Measurements from ENCODE around the gene AQP6.

- TF ChIP-seq, protein P1, sequence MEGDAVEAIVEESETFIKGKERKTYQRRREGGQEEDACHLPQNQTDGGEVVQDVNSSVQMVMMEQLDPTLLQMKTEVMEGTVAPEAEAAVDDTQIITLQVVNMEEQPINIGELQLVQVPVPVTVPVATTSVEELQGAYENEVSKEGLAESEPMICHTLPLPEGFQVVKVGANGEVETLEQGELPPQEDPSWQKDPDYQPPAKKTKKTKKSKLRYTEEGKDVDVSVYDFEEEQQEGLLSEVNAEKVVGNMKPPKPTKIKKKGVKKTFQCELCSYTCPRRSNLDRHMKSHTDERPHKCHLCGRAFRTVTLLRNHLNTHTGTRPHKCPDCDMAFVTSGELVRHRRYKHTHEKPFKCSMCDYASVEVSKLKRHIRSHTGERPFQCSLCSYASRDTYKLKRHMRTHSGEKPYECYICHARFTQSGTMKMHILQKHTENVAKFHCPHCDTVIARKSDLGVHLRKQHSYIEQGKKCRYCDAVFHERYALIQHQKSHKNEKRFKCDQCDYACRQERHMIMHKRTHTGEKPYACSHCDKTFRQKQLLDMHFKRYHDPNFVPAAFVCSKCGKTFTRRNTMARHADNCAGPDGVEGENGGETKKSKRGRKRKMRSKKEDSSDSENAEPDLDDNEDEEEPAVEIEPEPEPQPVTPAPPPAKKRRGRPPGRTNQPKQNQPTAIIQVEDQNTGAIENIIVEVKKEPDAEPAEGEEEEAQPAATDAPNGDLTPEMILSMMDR (IDR thresholded peaks at IDR 0.05; ENCODE audit: poor library complexity) = peak; percentile 78
- TF ChIP-seq EZH2phosphoT487 (IDR thresholded peaks at IDR 0.05; ENCODE audit: low read depth, severe bottlenecking, unreplicated experiment) = no peak
These were observed 5.5 kb upstream of the AQP6 start for GRCh38 chr12:49967042-49967776.

Measured in hepatocyte (in vitro differentiated cells).